ENCODE data around the gene XDH.

Gene XDH

DNA sequence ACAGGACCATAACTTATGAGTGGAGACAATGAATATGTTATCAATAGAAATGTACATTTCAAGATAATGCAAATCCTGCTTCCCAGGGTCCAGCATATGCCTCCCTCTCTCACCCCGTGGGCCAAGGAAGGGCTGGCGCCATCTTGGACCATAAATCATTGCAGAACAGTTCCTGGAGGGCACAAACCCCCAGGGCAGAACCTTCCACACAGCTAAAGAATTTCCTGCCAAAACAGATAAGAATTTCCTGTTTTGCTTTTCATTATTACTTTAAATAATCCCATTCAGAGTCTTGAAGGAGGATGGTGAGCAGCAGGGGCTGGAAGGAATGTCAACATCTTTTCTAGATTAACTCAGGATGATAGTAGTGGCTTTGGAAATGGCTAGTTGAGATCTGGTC, 126.9 kb downstream of the XDH start:
- no peak overlapping the region for H3K27ac ChIP-seq (replicated peaks)
- no peak overlapping the region for H3K4me3 ChIP-seq (replicated peaks; ENCODE audit: insufficient read depth, low read length)
- H3K27me3 ChIP-seq (ENCODE audit: insufficient read depth, poor library complexity, severe bottlenecking), result no peaks in the 10 kb centered on the region
- DNase-seq (ENCODE audit: low read depth in 1 of 2, low spot score in 1 of 2), result no peak
- TF ChIP-seq POLR2AphosphoS5 (IDR thresholded peaks at IDR 0.05; ENCODE audit: low read depth) (no peak), GABPA (IDR thresholded peaks at IDR 0.05; ENCODE audit: low read depth) (no peak), SPI1 (IDR thresholded peaks at IDR 0.05; ENCODE audit: borderline replicate concordance, low read depth) (no peak)
- TF ChIP-seq, protein P1, sequence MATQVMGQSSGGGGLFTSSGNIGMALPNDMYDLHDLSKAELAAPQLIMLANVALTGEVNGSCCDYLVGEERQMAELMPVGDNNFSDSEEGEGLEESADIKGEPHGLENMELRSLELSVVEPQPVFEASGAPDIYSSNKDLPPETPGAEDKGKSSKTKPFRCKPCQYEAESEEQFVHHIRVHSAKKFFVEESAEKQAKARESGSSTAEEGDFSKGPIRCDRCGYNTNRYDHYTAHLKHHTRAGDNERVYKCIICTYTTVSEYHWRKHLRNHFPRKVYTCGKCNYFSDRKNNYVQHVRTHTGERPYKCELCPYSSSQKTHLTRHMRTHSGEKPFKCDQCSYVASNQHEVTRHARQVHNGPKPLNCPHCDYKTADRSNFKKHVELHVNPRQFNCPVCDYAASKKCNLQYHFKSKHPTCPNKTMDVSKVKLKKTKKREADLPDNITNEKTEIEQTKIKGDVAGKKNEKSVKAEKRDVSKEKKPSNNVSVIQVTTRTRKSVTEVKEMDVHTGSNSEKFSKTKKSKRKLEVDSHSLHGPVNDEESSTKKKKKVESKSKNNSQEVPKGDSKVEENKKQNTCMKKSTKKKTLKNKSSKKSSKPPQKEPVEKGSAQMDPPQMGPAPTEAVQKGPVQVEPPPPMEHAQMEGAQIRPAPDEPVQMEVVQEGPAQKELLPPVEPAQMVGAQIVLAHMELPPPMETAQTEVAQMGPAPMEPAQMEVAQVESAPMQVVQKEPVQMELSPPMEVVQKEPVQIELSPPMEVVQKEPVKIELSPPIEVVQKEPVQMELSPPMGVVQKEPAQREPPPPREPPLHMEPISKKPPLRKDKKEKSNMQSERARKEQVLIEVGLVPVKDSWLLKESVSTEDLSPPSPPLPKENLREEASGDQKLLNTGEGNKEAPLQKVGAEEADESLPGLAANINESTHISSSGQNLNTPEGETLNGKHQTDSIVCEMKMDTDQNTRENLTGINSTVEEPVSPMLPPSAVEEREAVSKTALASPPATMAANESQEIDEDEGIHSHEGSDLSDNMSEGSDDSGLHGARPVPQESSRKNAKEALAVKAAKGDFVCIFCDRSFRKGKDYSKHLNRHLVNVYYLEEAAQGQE (IDR thresholded peaks at IDR 0.05; ENCODE audit: insufficient replicate concordance, low read depth), result no peak
- TF ChIP-seq, protein P2, sequence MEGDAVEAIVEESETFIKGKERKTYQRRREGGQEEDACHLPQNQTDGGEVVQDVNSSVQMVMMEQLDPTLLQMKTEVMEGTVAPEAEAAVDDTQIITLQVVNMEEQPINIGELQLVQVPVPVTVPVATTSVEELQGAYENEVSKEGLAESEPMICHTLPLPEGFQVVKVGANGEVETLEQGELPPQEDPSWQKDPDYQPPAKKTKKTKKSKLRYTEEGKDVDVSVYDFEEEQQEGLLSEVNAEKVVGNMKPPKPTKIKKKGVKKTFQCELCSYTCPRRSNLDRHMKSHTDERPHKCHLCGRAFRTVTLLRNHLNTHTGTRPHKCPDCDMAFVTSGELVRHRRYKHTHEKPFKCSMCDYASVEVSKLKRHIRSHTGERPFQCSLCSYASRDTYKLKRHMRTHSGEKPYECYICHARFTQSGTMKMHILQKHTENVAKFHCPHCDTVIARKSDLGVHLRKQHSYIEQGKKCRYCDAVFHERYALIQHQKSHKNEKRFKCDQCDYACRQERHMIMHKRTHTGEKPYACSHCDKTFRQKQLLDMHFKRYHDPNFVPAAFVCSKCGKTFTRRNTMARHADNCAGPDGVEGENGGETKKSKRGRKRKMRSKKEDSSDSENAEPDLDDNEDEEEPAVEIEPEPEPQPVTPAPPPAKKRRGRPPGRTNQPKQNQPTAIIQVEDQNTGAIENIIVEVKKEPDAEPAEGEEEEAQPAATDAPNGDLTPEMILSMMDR (IDR thresholded peaks at IDR 0.05; ENCODE audit: insufficient read depth, low read length), result no peak

DNA sequence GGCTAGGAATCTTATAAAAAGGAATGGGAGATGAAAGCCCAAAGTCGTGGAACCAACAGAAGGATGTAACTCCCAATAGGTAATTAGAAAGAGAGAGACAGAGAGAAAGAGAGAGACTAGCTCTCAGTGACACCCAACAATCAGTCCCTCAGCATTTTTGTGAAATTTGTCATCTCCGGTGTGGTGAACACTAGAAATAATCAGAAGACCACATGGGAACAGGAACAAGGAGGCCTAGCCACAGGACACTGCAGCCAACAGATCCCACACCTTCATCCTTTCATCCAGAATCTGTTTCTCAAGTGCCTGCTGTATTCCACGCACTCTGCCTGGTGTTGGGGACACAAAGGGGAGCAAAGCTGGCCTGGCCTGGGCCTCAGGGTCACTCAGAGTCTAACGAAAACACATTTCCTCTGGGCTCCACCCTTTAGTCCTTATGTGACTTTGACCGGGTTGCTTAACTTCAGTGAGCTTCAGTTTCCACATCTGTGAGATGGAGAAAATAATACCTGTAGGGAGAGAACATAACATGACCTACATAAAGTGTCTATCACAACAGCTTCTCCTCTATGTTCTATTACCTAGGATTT, 127.5 kb downstream of the XDH start:
- Histone ChIP-seq H3K27me3 (ENCODE audit: insufficient read depth, poor library complexity, severe bottlenecking) (no peaks in the 10 kb centered on the region), H3K4me3 (replicated peaks; ENCODE audit: insufficient read depth, low read length) (no peak overlapping the region), H3K27ac (replicated peaks) (no peak overlapping the region)
- TF ChIP-seq POLR2AphosphoS5 (IDR thresholded peaks at IDR 0.05; ENCODE audit: low read depth), result no peak
- TF ChIP-seq, protein P1 (IDR thresholded peaks at IDR 0.05; ENCODE audit: insufficient replicate concordance, low read depth), result no peak
- TF ChIP-seq, protein P2 (IDR thresholded peaks at IDR 0.05; ENCODE audit: insufficient read depth, low read length), result no peak
- no peak for TF ChIP-seq SPI1 (IDR thresholded peaks at IDR 0.05; ENCODE audit: borderline replicate concordance, low read depth)
- TF ChIP-seq GABPA (IDR thresholded peaks at IDR 0.05; ENCODE audit: low read depth), result no peak
- no peak for DNase-seq (ENCODE audit: low read depth in 1 of 2, low spot score in 1 of 2)

DNA sequence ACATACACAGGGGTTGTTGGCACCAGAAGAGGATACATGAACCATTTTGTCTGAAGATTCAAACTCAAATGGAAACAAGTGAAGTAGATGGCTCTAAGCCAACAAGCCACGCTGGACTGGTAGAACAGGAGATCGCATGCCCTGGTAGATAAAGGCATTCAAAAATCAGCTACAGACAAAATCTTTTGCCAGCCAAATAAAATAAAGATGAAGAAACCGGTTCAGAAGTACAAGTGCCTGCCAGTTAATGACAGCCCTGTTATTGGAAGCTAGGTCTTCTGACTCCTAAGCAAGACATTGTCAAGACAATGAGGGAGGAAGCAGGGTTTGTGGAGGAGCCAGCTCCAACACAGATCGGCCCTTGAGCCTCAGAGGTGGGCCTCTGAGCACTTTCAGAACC, 128.3 kb downstream of the XDH start:
- TF ChIP-seq, protein P1 (IDR thresholded peaks at IDR 0.05; ENCODE audit: insufficient replicate concordance, low read depth), result no peak
- TF ChIP-seq POLR2AphosphoS5 (IDR thresholded peaks at IDR 0.05; ENCODE audit: low read depth), result no peak
- no peak for TF ChIP-seq GABPA (IDR thresholded peaks at IDR 0.05; ENCODE audit: low read depth)
- no peak for TF ChIP-seq SPI1 (IDR thresholded peaks at IDR 0.05; ENCODE audit: borderline replicate concordance, low read depth)
- TF ChIP-seq, protein P2 (IDR thresholded peaks at IDR 0.05; ENCODE audit: insufficient read depth, low read length), result no peak
- Histone ChIP-seq H3K27me3 (ENCODE audit: insufficient read depth, poor library complexity, severe bottlenecking) (no peaks in the 10 kb centered on the region), H3K27ac (replicated peaks) (no peak overlapping the region), H3K4me3 (replicated peaks; ENCODE audit: insufficient read depth, low read length) (no peak overlapping the region)
- no peak for DNase-seq (ENCODE audit: low read depth in 1 of 2, low spot score in 1 of 2)

Data from HL-60 (cell line).